ENCODE results near the gene MLLT3.

MLLT3 gene

DNA sequence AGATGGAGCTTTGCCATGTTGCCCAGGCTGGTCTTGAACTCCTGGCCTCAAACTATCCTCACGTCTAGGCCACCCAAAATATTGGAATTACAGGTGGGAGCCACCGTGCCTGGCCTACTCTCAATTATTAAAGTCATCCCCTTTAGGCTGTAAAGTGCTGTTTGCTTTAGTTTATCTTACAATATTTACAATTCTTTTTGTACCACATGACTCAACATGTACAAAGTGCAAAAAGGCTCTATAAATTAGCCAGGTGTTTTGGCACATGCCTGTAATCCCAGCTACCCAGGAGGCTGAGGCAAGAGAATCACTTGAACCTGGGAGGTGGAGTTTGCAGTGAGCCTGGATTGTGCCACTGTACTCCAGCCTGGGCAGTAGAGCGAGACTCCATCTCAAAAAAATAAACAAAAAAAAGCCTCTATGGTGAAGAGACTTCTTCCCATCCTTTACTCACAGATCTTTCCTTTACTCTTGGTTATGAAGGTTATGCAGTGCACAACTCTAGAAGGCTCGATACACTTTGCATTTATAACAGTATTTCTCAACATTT lies 28.5 kb upstream of the MLLT3 start:
- peaks cover 4% of the 10 kb centered on the region for H3K4me1 ChIP-seq (ENCODE audit: insufficient read depth, low read length, poor library complexity, severe bottlenecking)
- TF ChIP-seq, protein P1, sequence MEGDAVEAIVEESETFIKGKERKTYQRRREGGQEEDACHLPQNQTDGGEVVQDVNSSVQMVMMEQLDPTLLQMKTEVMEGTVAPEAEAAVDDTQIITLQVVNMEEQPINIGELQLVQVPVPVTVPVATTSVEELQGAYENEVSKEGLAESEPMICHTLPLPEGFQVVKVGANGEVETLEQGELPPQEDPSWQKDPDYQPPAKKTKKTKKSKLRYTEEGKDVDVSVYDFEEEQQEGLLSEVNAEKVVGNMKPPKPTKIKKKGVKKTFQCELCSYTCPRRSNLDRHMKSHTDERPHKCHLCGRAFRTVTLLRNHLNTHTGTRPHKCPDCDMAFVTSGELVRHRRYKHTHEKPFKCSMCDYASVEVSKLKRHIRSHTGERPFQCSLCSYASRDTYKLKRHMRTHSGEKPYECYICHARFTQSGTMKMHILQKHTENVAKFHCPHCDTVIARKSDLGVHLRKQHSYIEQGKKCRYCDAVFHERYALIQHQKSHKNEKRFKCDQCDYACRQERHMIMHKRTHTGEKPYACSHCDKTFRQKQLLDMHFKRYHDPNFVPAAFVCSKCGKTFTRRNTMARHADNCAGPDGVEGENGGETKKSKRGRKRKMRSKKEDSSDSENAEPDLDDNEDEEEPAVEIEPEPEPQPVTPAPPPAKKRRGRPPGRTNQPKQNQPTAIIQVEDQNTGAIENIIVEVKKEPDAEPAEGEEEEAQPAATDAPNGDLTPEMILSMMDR (conservative IDR thresholded peaks at IDR 0.05; ENCODE audit: low read length), result no peak
- TF ChIP-seq EZH2phosphoT487 (IDR thresholded peaks at IDR 0.05; ENCODE audit: borderline replicate concordance), result no peak
- H3K27me3 ChIP-seq (ENCODE audit: insufficient read depth, low read length, poor library complexity, severe bottlenecking), result no peaks in the 10 kb centered on the region
- H3K4me2 ChIP-seq (ENCODE audit: low read depth, low read length, poor library complexity, severe bottlenecking), result no peak overlapping the region
- H3K9me2 ChIP-seq (replicated peaks; ENCODE audit: low read depth, low read length), result no peaks in the 10 kb centered on the region
- H4K20me1 ChIP-seq (ENCODE audit: insufficient read depth, low read length, poor library complexity, severe bottlenecking), result no peaks in the 10 kb centered on the region
- H3K36me3 ChIP-seq (ENCODE audit: insufficient read depth, low read length), result no peaks in the 10 kb centered on the region
- H3K9ac ChIP-seq (ENCODE audit: low read depth, low read length, poor library complexity, severe bottlenecking), result no peak overlapping the region
- no peaks in the 10 kb centered on the region for H3K9me3 ChIP-seq (ENCODE audit: insufficient read depth, low read depth, low read length)
- H3F3A ChIP-seq (ENCODE audit: low read depth), result no peaks in the 10 kb centered on the region
- H3K4me3 ChIP-seq (ENCODE audit: low read length, poor library complexity, severe bottlenecking), result no peak overlapping the region
- H3K79me2 ChIP-seq (ENCODE audit: insufficient read depth, low read length), result no peaks in the 10 kb centered on the region
- no peak overlapping the region for H2AFZ ChIP-seq (ENCODE audit: low read length)

DNA sequence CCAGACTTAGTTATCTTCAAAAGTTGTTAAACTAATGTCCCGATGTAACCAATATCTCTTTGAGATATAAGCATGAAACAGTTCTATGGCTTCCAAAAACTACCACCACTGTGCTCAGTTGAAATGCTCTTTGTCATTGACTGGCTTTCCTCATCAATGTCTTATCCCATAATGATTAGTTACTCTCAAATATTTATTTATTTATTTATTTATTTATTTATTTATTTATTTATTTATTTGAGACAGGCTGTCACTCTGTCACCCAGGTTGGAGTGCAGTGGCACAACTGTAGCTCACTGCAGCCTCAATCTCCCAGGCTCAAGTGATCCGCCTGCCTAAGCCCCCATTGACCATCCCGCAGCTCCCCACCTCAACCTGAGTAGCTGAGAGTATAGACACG lies 28.0 kb upstream of the MLLT3 start:
- no peaks in the 10 kb centered on the region for H3K79me2 ChIP-seq (ENCODE audit: insufficient read depth, low read length)
- no peak overlapping the region for H3K9ac ChIP-seq (ENCODE audit: low read depth, low read length, poor library complexity, severe bottlenecking)
- H4K20me1 ChIP-seq (ENCODE audit: insufficient read depth, low read length, poor library complexity, severe bottlenecking), result no peaks in the 10 kb centered on the region
- no peaks in the 10 kb centered on the region for H3F3A ChIP-seq (ENCODE audit: low read depth)
- no peak overlapping the region for H3K4me2 ChIP-seq (ENCODE audit: low read depth, low read length, poor library complexity, severe bottlenecking)
- TF ChIP-seq EZH2phosphoT487 (IDR thresholded peaks at IDR 0.05; ENCODE audit: borderline replicate concordance), result no peak
- TF ChIP-seq, protein P1 (conservative IDR thresholded peaks at IDR 0.05; ENCODE audit: low read length), result no peak
- H3K27me3 ChIP-seq (ENCODE audit: insufficient read depth, low read length, poor library complexity, severe bottlenecking), result no peaks in the 10 kb centered on the region
- peaks cover 2% of the 10 kb centered on the region for H3K4me1 ChIP-seq (ENCODE audit: insufficient read depth, low read length, poor library complexity, severe bottlenecking)
- H3K4me3 ChIP-seq (ENCODE audit: low read length, poor library complexity, severe bottlenecking), result no peak overlapping the region
- H3K36me3 ChIP-seq (ENCODE audit: insufficient read depth, low read length), result no peaks in the 10 kb centered on the region
- no peaks in the 10 kb centered on the region for H3K9me2 ChIP-seq (replicated peaks; ENCODE audit: low read depth, low read length)
- H2AFZ ChIP-seq (ENCODE audit: low read length), result no peak overlapping the region
- H3K9me3 ChIP-seq (ENCODE audit: insufficient read depth, low read depth, low read length), result no peaks in the 10 kb centered on the region

DNA sequence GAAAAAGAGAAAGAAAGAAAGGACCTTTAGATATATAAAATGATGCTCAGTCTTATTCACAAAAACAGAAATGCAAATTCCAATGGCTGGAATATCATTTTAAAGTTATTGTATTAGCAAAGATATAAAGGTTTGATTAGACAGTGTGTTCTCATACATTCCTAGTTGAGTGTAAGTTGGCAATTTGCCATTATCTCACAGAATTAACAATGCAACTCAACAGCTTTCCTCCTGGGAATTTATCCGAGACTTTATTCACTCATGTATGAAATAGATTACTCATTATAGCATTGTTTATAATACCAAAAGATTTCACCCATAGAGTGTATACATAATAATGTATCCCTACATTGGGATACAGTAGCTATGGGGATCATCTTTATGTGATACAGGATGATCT lies 27.1 kb upstream of the MLLT3 start:
- Histone ChIP-seq H3K4me3 (ENCODE audit: low read length, poor library complexity, severe bottlenecking) (no peak overlapping the region), H4K20me1 (ENCODE audit: insufficient read depth, low read length, poor library complexity, severe bottlenecking) (no peaks in the 10 kb centered on the region), H2AFZ (ENCODE audit: low read length) (no peak overlapping the region), H3K4me2 (ENCODE audit: low read depth, low read length, poor library complexity, severe bottlenecking) (no peak overlapping the region), H3K9me2 (replicated peaks; ENCODE audit: low read depth, low read length) (no peaks in the 10 kb centered on the region), H3K79me2 (ENCODE audit: insufficient read depth, low read length) (no peaks in the 10 kb centered on the region), H3K4me1 (ENCODE audit: insufficient read depth, low read length, poor library complexity, severe bottlenecking) (no peaks in the 10 kb centered on the region), H3K9ac (ENCODE audit: low read depth, low read length, poor library complexity, severe bottlenecking) (no peak overlapping the region), H3K36me3 (ENCODE audit: insufficient read depth, low read length) (no peaks in the 10 kb centered on the region), H3K27me3 (ENCODE audit: insufficient read depth, low read length, poor library complexity, severe bottlenecking) (no peaks in the 10 kb centered on the region), H3F3A (ENCODE audit: low read depth) (no peaks in the 10 kb centered on the region), H3K9me3 (ENCODE audit: insufficient read depth, low read depth, low read length) (no peaks in the 10 kb centered on the region)
- TF ChIP-seq, protein P1 (conservative IDR thresholded peaks at IDR 0.05; ENCODE audit: low read length), result no peak
- no peak for TF ChIP-seq EZH2phosphoT487 (IDR thresholded peaks at IDR 0.05; ENCODE audit: borderline replicate concordance)

All from Loucy (cell line).